ENCODE measurements around the gene WDR37. TPM values are rescaled to one million over a fixed set of nuclear protein-coding genes. Genes with fewer than 3 reads are reported as not detected.

WDR37 gene
- total and polyA plus RNA-seq, 4 donors = 3.9 to 25.9 (median 14.4) TPM

- intact Hi-C loops (cut with DNase I) = no loop called here
- Histone ChIP-seq H3K27me3 (ENCODE audit: control insufficient read depth in 1 of 2, insufficient read depth in 2 of 2, low read length in 1 of 2) (no peaks in the 10 kb centered on the region), H3K4me3 (ENCODE audit: low read length in 2 of 2) (no peak overlapping the region), H3K36me3 (ENCODE audit: control insufficient read depth in 1 of 2, insufficient read depth in 2 of 2, low read length in 1 of 2) (peaks cover 0 to 12% of the 10 kb centered on the region in 2 donors), H3K9me3 (ENCODE audit: control insufficient read depth, low read length) (no peaks in the 10 kb centered on the region), H3K4me1 (ENCODE audit: control insufficient read depth in 1 of 2, insufficient read depth in 2 of 2, low read length in 2 of 2) (no peaks in the 10 kb centered on the region), H3K27ac (ENCODE audit: low read depth in 1 of 2, low read length in 2 of 2) (no peak overlapping the region)
- DNase-seq (no peak), ATAC-seq (ENCODE audit: low FRiP score) (no peak)
- 96 to 98% methylated on average over 11 of the region's 11 CpGs for WGBS, 2 donors
These were observed 68.6 kb downstream of the WDR37 start for GRCh38 chr10:1124796-1125195.

DNA sequence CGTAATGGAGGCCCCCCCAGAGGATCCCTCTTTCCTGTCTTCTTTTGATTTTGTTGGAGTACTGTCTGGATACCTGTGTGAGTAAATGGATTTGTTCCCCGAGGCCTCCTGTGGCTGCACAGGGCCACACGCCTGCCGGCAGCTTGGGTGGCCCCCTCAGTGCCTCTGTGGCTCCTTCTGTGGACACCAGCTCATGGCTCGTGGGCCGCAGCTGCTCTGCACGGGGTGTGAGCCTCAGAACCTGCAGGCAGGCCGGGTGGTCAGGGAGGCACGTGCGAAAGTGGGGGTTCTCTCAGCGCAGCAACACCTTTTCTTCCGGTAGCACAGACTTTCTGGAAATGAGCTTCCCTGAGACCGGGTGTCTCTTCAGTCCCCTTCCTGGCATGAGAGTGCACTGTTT is 70.3 kb downstream of the WDR37 start:
- 92 to 93% methylated on average over 13 of the region's 13 CpGs for WGBS, 2 donors
- Histone ChIP-seq H3K36me3 (ENCODE audit: control insufficient read depth in 1 of 2, insufficient read depth in 2 of 2, low read length in 1 of 2) (peaks cover 0 to 13% of the 10 kb centered on the region in 2 donors), H3K4me1 (ENCODE audit: control insufficient read depth in 1 of 2, insufficient read depth in 2 of 2, low read length in 2 of 2) (no peaks in the 10 kb centered on the region), H3K27ac (ENCODE audit: low read depth in 1 of 2, low read length in 2 of 2) (no peak overlapping the region), H3K4me3 (ENCODE audit: low read length in 2 of 2) (no peak overlapping the region), H3K9me3 (ENCODE audit: control insufficient read depth, low read length) (no peaks in the 10 kb centered on the region), H3K27me3 (ENCODE audit: control insufficient read depth in 1 of 2, insufficient read depth in 2 of 2, low read length in 1 of 2) (no peaks in the 10 kb centered on the region)
- DNase-seq (no peak), ATAC-seq (ENCODE audit: low FRiP score) (no peak)
- intact Hi-C loops (cut with DNase I) = no loop called here

DNA sequence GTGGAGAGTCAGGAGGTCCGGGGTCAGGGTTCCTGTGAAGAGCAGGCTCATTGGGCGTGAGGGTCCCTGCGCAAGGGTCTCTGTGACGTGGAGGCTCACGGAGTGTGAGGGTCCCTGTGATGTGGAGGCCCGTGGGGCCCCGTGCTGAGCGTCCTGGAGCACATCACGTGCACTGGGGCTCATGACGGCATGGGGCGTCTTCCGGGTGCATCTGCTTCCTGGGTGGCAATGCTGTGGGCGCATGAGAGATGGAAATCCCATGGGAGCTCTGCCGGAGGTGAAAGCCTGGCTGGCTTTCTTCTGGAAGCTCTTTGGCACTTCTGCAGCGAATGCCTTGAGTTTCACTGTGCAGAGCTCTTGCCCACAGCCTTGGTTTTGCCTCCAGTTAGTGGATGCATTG is 71.4 kb downstream of the WDR37 start:
- Histone ChIP-seq H3K27ac (ENCODE audit: low read depth in 1 of 2, low read length in 2 of 2) (no peak overlapping the region), H3K36me3 (ENCODE audit: control insufficient read depth in 1 of 2, insufficient read depth in 2 of 2, low read length in 1 of 2) (peaks cover 0 to 17% of the 10 kb centered on the region in 2 donors), H3K4me1 (ENCODE audit: control insufficient read depth in 1 of 2, insufficient read depth in 2 of 2, low read length in 2 of 2) (no peaks in the 10 kb centered on the region), H3K9me3 (ENCODE audit: control insufficient read depth, low read length) (no peaks in the 10 kb centered on the region), H3K4me3 (ENCODE audit: low read length in 2 of 2) (no peak overlapping the region), H3K27me3 (ENCODE audit: control insufficient read depth in 1 of 2, insufficient read depth in 2 of 2, low read length in 1 of 2) (no peaks in the 10 kb centered on the region)
- intact Hi-C loops (cut with DNase I) = no loop called here
- DNase-seq = no peak
- ATAC-seq (ENCODE audit: low FRiP score) = no peak
- WGBS, 2 donors = 78 to 80% methylated on average over 15 of the region's 15 CpGs

GRCh38 chr10:1128115-1128514 is 71.9 kb downstream of the WDR37 start:
- intact Hi-C loops (cut with DNase I) = no loop called here
- Histone ChIP-seq H3K4me1 (ENCODE audit: control insufficient read depth in 1 of 2, insufficient read depth in 2 of 2, low read length in 2 of 2) (no peaks in the 10 kb centered on the region), H3K9me3 (ENCODE audit: control insufficient read depth, low read length) (no peaks in the 10 kb centered on the region), H3K36me3 (ENCODE audit: control insufficient read depth in 1 of 2, insufficient read depth in 2 of 2, low read length in 1 of 2) (peaks cover 0 to 17% of the 10 kb centered on the region in 2 donors), H3K4me3 (ENCODE audit: low read length in 2 of 2) (no peak overlapping the region), H3K27me3 (ENCODE audit: control insufficient read depth in 1 of 2, insufficient read depth in 2 of 2, low read length in 1 of 2) (no peaks in the 10 kb centered on the region), H3K27ac (ENCODE audit: low read depth in 1 of 2, low read length in 2 of 2) (no peak overlapping the region)
- ATAC-seq (ENCODE audit: low FRiP score) (no peak), DNase-seq (no peak)
- 46 to 51% methylated on average over 2 of the region's 2 CpGs for WGBS, 2 donors

GRCh38 chr10:1128649-1129048 is 72.5 kb downstream of the WDR37 start:
- Histone ChIP-seq H3K27me3 (ENCODE audit: control insufficient read depth in 1 of 2, insufficient read depth in 2 of 2, low read length in 1 of 2) (no peaks in the 10 kb centered on the region), H3K4me3 (ENCODE audit: low read length in 2 of 2) (no peak overlapping the region), H3K9me3 (ENCODE audit: control insufficient read depth, low read length) (no peaks in the 10 kb centered on the region), H3K27ac (ENCODE audit: low read depth in 1 of 2, low read length in 2 of 2) (no peak overlapping the region), H3K4me1 (ENCODE audit: control insufficient read depth in 1 of 2, insufficient read depth in 2 of 2, low read length in 2 of 2) (no peaks in the 10 kb centered on the region), H3K36me3 (ENCODE audit: control insufficient read depth in 1 of 2, insufficient read depth in 2 of 2, low read length in 1 of 2) (peaks cover 0 to 17% of the 10 kb centered on the region in 2 donors)
- ATAC-seq (ENCODE audit: low FRiP score) (no peak), DNase-seq (no peak)
- intact Hi-C loops (cut with DNase I) = no loop called here
- 97% methylated on average over 21 of the region's 21 CpGs for WGBS, 2 donors

DNA sequence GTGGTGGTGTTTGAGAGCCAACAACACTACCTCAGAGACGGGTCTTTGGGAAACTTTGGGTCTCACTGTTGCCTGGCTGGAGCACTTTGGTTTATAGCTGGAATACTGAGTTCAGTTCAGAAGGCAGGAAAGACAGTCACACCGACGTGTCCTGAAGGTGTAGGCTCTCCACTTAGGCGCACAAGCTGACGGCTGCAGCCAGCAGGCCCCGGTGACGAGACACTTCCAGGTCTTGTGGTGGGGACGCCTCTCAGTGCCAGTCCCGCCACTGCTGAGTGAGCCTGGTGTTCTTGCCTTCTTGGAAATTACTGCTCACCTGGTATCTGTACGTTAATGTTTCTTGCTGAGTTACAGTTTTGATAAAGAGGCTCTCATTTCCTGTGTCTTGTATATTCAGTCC is 74.0 kb downstream of the WDR37 start:
- no peak for ATAC-seq (ENCODE audit: low FRiP score)
- WGBS, 2 donors = 95 to 96% methylated on average over 10 of the region's 10 CpGs
- Histone ChIP-seq H3K9me3 (ENCODE audit: control insufficient read depth, low read length) (no peaks in the 10 kb centered on the region), H3K27me3 (ENCODE audit: control insufficient read depth in 1 of 2, insufficient read depth in 2 of 2, low read length in 1 of 2) (no peaks in the 10 kb centered on the region), H3K4me1 (ENCODE audit: control insufficient read depth in 1 of 2, insufficient read depth in 2 of 2, low read length in 2 of 2) (no peaks in the 10 kb centered on the region), H3K36me3 (ENCODE audit: control insufficient read depth in 1 of 2, insufficient read depth in 2 of 2, low read length in 1 of 2) (peaks cover 0 to 15% of the 10 kb centered on the region in 2 donors), H3K27ac (ENCODE audit: low read depth in 1 of 2, low read length in 2 of 2) (no peak overlapping the region), H3K4me3 (ENCODE audit: low read length in 2 of 2) (no peak overlapping the region)
- DNase-seq = no peak
- intact Hi-C loops (cut with DNase I) = no loop called here

DNA sequence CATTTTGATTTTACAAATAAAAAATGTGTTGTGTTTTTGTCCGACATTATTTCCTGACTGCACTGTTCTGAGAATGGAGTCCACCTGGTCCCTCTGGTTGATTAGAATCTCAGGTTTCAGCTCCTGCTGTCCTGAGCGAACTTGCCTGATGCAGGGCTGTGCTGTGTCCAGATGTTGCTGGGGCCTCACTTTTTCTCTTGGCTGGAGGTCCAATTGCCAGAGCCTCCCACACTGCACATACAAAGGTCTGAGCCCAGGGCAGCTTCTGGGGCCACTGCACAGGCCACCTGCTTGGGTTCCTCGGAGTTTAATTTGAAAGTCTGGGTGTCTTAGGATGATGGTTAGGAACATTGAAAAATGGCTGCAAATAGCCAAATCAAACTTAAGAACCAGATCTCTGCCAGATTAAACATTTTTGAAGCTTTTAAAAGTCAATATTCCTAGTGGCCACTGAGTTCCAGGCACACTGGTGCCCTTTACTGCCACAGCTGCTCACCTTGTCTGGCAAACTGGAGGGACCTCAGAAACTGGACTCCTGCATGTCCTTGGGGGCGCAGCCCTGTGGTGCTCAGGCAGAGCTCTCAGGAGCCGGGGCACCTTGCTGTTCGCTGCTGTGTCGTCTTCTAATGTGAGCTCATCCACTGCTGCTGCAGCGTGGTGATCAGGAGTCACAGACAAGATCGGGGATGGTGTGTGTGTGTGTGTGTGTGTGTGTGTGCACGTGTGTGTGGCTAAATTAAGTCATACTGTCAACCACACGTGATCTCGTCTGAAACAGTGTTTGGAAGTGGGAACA is 75.0 kb downstream of the WDR37 start:
- intact Hi-C loops (cut with DNase I) = no loop called here
- H3K4me3 ChIP-seq (ENCODE audit: low read length in 2 of 2) = no peak overlapping the region
- H3K36me3 ChIP-seq (ENCODE audit: control insufficient read depth in 1 of 2, insufficient read depth in 2 of 2, low read length in 1 of 2) = peaks cover 0 to 14% of the 10 kb centered on the region in 2 donors
- no peaks in the 10 kb centered on the region for H3K9me3 ChIP-seq (ENCODE audit: control insufficient read depth, low read length)
- ATAC-seq (ENCODE audit: low FRiP score) (no peak), DNase-seq (no peak)
- H3K27ac ChIP-seq (ENCODE audit: low read depth in 1 of 2, low read length in 2 of 2) = no peak overlapping the region
- H3K27me3 ChIP-seq (ENCODE audit: control insufficient read depth in 1 of 2, insufficient read depth in 2 of 2, low read length in 1 of 2) = no peaks in the 10 kb centered on the region
- 89 to 91% methylated on average over 12 of the region's 12 CpGs for WGBS, 2 donors
- H3K4me1 ChIP-seq (ENCODE audit: control insufficient read depth in 1 of 2, insufficient read depth in 2 of 2, low read length in 2 of 2) = no peaks in the 10 kb centered on the region

DNA sequence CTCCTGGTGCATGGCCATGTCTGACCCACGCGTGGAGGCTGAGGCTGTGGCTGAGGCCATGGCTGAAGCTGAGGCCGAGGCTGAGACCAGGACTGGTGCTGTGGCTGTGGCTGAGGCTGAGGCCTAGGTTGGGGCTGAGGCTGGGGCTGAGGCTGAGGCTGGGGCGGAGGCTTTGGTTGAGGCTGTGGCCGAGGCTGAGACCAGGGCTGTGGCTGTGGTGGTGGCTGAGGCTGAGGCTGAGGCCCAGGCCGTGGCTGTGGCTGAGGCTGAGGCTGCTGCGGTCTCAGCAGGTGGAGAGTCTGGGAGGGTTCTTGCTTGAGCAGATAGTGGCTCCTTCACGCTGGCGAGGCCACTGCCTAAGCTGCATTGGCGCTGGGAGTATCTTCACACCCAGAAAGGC is 76.4 kb downstream of the WDR37 start:
- ATAC-seq (ENCODE audit: low FRiP score) (peak; percentile 29), DNase-seq (no peak)
- WGBS, 2 donors = 85 to 87% methylated on average over 10 of the region's 10 CpGs

GRCh38 chr10:1133495-1134045 is 77.4 kb downstream of the WDR37 start:
- no peak for ATAC-seq (ENCODE audit: low FRiP score)
- DNase-seq = no peak
- Histone ChIP-seq H3K27ac (ENCODE audit: low read depth in 1 of 2, low read length in 2 of 2) (no peak overlapping the region), H3K36me3 (ENCODE audit: control insufficient read depth in 1 of 2, insufficient read depth in 2 of 2, low read length in 1 of 2) (peaks cover 0 to 11% of the 10 kb centered on the region in 2 donors), H3K9me3 (ENCODE audit: control insufficient read depth, low read length) (peaks cover 6% of the 10 kb centered on the region), H3K27me3 (ENCODE audit: control insufficient read depth in 1 of 2, insufficient read depth in 2 of 2, low read length in 1 of 2) (no peaks in the 10 kb centered on the region), H3K4me1 (ENCODE audit: control insufficient read depth in 1 of 2, insufficient read depth in 2 of 2, low read length in 2 of 2) (no peaks in the 10 kb centered on the region), H3K4me3 (ENCODE audit: low read length in 2 of 2) (no peak overlapping the region)
- 92 to 93% methylated on average over 3 of the region's 3 CpGs for WGBS, 2 donors
- intact Hi-C loops (cut with DNase I) = no loop called here

More for the DNA sequence above, 76.4 kb downstream of the WDR37 start:
- no peak overlapping the region for H3K27ac ChIP-seq (ENCODE audit: low read depth in 1 of 2, low read length in 2 of 2)
- intact Hi-C loops (cut with DNase I) = no loop called here
- H3K4me3 ChIP-seq (ENCODE audit: low read length in 2 of 2) = no peak overlapping the region
- H3K27me3 ChIP-seq (ENCODE audit: control insufficient read depth in 1 of 2, insufficient read depth in 2 of 2, low read length in 1 of 2) = no peaks in the 10 kb centered on the region
- H3K4me1 ChIP-seq (ENCODE audit: control insufficient read depth in 1 of 2, insufficient read depth in 2 of 2, low read length in 2 of 2) = no peaks in the 10 kb centered on the region
- peaks cover 1% of the 10 kb centered on the region for H3K9me3 ChIP-seq (ENCODE audit: control insufficient read depth, low read length)
- peaks cover 0 to 13% of the 10 kb centered on the region in 2 donors for H3K36me3 ChIP-seq (ENCODE audit: control insufficient read depth in 1 of 2, insufficient read depth in 2 of 2, low read length in 1 of 2)
